HG02610 (cell line): ENCODE results near the gene BTNL8.

Source experiments
- ATAC-seq: cut with Tn5 transposase; IDR thresholded peaks from one replicate; pipeline ENCODE4 v1.9.1; 2021; ENCODE audit warnings: mild to moderate bottlenecking, moderate library complexity; ENCODE audit not compliant: unreplicated experiment

Gene BTNL8

DNA sequence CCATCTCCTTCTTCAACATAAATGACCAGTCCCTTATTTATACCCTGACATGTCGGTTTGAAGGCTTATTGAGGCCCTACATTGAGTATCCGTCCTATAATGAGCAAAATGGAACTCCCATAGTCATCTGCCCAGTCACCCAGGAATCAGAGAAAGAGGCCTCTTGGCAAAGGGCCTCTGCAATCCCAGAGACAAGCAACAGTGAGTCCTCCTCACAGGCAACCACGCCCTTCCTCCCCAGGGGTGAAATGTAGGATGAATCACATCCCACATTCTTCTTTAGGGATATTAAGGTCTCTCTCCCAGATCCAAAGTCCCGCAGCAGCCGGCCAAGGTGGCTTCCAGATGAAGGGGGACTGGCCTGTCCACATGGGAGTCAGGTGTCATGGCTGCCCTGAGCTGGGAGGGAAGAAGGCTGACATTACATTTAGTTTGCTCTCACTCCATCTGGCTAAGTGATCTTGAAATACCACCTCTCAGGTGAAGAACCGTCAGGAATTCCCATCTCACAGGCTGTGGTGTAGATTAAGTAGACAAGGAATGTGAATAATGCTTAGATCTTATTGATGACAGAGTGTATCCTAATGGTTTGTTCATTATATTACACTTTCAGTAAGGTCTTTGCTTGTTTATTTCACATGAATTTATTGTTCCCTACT is 51.5 kb downstream of the BTNL8 start:
- ATAC-seq: no peak

DNA sequence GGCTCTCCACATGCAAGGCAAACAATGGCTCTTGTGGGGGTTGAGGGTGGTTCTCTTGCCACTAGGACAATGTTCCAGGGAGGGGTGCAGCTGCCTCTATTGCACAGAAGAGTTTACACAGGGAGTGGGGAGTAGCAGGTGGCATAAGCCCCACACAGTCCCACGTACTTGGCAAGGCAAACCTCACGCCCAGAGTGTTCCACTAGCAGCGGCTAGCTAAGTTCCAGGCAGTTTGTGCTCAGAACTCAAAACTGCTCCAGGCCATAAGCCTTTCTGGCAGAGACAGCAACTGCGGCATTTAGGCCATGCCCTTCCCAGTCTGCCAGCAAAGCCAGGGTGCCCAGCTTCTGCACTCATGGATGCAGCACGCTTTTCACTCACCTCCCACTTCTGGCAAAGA is 60.7 kb downstream of the BTNL8 start:
- ATAC-seq: no peak

DNA sequence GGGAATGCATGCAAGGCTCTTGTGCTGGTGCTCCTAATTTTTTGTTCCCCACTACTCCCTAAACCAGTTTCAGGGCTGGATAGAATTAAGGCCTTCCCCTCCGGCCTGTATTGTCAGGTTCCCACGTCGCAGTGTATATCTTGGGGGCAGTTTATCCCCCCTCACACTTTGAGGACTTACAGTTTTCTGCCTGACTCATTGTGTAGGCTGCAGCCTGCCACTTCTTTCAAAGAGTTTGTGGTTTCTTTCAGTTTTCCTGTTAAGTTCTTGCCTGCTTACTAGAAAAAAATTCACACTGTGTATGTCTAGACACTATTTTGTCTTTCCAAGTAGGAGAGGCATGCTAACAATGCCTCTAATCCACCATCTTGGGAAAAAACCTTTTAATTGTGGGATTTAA is 61.2 kb downstream of the BTNL8 start:
- ATAC-seq: no peak

DNA sequence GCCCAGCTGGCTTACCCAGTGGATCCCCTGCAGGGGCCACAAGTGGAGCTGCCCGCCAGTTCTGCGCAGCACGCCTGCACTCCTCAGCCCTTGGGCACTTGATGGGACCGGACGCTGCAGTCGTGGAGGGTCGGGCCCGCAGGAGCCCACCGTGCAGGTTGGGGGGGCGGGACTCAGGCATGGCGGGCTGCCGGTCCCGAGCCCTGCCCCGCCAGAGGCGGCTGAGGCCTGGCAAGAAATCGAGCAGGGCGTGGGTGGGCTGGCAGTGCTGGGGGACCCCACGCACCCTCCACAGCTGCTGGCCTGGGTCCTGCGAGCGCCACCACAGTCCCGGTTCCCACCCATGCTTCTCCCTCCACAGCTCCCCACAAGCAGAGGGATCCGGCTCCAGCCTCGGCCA is 70.4 kb downstream of the BTNL8 start:
- no peak for ATAC-seq

DNA sequence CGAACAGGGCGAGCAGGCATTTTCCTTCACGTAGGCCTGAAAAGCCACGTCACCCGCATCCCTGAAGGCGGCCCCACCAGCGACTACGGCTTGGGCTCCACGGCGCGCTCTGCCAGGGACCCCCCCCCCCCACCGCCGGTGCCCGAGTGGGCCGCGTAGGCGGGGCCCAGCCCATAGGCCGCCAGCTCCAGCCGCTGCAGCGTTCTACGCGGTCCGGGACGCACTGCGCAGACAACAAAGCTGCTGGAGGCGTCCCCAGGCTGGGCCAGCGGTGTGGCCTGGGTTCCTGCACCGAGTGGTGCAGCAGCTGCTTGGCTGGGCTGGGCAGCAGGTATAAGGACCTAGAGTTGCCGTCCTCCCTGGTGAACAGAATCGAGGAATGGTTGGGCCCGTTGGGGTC is 71.4 kb downstream of the BTNL8 start:
- no peak for ATAC-seq

DNA sequence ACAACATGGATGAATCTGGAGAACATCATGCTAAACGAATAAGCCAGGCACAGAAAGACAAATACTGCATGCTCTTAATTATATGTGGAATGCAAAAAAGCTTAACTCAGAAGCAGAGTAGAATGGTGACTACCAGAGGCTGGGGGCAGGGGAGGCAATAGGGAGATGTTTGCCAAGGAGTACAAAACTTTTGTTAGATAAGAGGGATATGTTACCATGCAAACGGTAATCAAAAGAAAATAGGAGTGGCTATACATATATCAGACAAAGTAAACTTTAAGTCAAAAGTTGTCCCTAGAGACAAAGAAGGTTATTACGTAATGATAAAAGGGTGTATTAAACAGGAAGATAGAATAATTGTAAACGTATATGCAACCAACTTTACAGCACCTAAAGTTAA is 71.9 kb downstream of the BTNL8 start:
- ATAC-seq: no peak

DNA sequence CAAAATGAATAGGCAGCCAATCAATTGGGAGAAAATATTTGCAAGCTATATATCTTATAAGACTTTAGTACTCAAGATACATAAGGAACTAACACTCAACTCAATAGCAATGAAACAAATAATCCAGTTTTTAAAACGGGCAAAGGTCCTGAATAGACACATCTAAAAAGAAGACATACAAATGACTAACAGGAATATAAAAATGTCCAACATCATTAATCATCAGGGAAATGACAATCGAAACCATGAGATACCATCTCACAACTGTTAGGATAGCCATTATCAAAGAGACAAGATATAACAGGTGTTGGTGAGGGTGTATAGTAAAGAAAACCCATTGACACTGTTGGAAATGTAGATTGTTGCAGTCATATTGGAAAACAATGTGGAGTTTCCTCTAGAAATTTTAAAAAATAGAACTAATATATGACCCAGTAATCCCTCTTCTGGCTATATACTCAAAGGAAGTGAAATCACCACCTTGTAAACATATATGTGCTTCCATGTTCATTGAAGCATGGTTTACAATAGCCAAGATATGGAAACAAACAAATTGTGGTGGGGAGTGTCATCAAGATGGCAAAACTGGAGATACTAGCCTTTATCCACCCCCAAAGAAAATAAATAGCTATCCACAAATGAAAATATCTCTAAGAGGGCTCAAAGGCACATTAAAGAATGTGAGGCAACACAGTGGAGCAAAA is 75.8 kb downstream of the BTNL8 start:
- ATAC-seq: peak; percentile 30

DNA sequence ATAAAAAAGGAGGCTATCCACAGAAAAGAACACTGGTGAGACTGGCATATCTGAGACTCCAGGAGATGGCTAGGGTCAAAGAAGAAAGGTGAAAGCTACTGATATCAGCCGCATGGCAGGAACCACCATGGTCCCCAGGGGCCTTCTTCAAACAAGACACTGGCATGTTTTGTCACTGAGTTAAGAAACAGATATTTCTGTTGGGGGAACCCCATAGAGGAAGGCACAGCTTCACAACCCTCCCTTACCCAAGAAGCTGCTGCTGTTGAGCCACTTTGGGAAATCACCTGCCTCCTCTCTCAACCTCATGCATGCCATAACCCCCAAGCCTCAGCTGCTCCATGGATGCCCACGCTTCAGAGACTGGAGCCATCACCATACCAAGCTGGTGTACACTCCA is 76.4 kb downstream of the BTNL8 start:
- ATAC-seq: peak; percentile 95

DNA sequence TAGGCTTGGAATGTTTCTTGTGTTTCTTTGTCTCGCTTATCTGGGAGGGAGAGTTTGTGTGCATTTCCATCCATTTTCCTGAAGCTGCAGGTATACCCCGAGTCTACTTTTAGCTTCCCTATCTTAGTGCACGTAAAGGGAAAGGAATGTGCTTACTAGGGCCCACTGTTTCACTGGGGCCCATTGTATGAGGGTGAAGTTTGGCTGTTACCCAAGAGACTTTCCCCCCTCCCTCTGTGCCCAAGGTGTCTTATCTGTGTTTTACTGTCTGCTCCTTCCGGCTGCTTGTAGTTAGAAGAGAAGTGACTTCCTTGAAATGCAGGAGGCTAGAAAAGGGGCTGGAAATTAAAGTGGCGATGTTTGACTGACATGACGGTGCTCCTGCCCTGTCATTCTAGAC is 77.6 kb downstream of the BTNL8 start:
- ATAC-seq: no peak

DNA sequence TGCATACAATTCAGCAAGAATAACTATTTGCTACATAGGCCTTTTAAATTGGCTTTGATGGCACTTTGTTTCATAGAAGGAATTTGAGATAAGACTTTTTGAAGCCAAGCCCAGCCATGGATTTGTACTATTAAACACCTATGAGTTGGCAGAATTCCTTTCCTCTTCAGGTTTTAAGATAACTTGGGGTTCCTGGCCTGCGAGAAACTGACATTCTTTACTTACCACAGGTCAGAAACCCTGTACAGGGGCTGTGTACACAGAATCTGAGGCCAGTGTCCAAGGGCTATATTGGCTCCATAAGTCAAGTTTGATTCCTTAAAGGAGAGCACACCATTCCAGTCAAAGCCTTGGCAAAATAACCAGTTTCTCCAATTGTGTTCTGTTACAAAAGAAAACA is 78.9 kb downstream of the BTNL8 start:
- no peak for ATAC-seq

DNA sequence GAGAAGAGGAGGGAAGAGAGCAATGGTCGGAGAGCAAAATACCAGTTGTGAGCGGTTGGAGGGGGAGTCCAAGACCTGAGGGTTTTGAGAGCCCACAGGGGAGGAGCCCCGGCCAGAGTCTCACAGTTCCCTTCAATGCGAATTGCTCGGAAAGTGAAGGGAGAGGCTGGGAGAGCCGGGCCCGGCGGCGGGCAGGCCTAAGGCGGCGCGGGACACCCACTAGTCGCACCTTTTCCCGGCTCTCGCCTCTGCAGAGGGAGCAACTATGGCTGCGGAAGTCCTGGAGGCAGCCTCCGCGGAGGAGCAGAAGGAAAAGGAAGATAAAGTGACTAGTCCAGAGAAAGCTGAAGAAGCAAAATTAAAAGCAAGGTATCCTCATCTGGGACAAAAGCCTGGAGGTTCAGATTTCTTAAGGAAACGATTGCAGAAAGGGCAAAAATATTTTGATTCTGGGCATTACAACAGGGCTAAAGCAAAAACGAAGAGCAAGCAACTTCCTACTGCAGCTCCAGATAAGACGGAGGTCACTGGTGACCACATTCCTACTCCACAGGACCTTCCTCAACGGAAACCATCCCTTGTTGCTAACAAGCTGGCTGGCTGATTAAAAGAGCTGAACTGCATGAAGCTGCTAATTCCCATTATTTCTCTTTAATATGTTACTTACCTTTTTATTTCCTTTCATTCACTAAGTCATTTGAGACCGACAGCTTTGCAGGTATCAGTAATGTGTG is 83.2 kb downstream of the BTNL8 start:
- ATAC-seq: no peak

DNA sequence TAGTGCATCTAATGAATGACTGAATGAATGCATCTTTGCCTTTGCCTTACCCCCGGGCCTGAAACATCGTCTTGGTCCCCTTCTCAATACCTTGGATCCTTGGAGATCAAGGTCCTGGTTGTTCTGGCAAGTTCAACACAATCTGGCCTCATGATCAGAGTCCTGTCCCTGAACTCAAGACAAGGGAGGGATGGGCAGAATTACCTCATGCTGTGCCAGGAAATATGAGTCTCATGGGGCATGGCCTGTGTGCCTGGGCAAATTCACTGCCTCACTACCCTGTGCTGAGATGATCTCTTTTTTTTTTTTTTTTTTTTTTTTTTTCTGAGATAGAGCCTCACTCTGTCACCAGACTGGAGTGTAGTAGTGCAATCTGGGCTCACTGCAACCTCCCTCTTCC is 89.1 kb downstream of the BTNL8 start:
- no peak for ATAC-seq

DNA sequence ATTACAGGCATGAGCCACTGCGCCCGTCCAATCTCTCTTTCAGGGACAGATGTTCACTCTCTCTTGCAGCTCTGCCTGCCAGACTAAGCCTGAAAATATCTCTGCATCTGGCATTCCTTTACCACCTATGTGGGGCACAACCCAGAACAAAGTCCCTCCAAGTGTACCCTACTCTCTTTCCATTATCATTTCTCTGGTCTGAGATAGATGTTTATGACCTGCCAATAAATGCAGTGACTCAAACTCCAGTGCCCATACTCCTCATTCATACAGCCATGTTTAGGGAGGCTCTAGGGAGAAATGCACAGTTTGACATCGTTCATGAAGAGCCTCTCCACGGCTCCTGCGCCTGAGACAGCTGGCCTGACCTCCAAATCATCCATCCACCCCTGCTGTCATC is 89.6 kb downstream of the BTNL8 start, which contains the start of gene BTNL3:
Gene BTNL3 (plus strand): TSS at position 255 of the 400 bp plus-strand sequence. CDS start 183 bp downstream, outside the sequence.
- no peak for ATAC-seq

DNA sequence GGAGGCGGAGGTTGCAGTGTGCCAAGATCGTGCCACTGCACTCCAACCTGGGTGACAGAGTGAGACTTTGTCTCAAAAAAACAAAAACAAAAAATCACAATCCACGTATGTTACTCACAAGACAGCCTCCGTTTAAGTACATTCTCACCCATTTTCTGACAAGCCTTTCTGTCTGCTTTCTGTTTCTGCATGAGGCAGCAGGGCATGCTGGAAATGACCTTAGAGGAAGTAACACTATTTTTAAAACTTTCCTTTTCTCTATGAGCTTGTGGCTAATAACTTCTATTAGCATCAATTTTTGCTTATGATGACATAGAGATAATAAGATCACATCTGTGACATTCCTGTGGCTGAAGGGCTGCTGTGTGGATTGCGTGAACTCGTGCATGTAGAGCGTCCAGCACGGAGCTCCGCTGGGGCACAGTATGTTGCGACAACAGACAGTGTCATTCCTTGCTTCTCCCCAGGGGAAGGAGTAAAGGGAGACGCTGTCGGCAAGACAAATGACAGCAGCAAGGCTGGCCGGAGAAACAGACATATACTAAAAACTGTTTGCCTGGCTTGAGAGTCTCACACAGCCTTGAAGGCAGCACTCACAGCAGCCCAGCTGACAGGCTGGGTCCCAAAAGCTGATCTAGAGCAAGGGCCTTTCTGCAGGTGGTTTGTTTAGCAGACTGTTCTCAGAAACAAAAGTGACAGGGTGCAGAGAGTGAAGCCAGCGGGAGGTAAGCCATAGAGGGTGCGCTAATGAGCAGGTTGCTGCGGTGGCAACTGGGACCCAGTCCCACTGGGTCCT is 91.3 kb downstream of the BTNL8 start:
- ATAC-seq: no peak

DNA sequence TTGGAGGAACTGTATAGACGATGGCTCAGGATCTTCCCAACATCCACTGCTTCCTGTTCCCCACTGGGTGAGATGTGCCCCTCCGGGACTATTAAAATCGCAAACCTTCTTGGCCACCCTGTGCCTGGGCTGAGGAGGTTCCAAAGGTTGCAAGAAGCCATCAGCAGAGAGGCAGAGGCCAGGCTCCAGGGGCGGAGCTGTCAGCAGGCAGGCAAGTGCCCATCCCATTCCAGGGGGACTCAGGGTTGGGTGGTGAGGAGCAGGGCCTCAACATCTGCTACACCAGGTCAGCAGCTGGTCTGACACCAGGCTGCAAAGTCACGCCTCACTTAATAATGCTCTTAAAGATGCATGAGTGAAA is 91.9 kb downstream of the BTNL8 start:
- no peak for ATAC-seq
